C4-2B (cell line): ENCODE measurements around the gene DCLRE1C.

Experiments used
- H3K27ac ChIP-seq: fragments of 450-650 bp; 2 replicates; pipeline ENCODE4 v1.5.1; 2017
- ZFX ChIP-seq: fragments of 450-650 bp; IDR thresholded peaks from 2 replicates; pipeline ENCODE4 v1.6.1; 2017
- TF ChIP-seq, protein P1 (sequence below): fragments of 450-650 bp; conservative IDR thresholded peaks from 2 replicates; pipeline ENCODE4 v1.5.1; 2017; ENCODE audit warnings: mild to moderate bottlenecking

Gene DCLRE1C

DNA sequence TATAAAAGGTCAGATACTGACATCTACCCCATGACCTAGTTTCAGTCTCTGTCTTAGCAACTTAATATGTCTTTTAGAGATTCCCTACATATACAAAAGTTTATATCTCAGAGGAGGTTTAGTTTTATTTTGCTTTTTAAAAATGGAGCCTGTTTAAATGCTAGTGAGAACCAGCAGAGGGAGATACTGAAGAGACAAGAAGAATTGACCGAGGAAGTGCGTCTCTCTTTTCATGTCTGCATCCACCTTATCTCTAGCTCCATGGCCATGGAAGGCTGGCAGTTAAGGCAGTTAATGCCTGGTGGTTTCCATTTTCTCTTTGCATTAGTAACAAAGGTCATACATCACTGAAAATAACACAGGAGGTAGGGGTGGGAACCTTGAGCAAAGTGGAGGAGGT lies 64.6 kb downstream of the DCLRE1C start:
- H3K27ac ChIP-seq, result no peak overlapping the region

DNA sequence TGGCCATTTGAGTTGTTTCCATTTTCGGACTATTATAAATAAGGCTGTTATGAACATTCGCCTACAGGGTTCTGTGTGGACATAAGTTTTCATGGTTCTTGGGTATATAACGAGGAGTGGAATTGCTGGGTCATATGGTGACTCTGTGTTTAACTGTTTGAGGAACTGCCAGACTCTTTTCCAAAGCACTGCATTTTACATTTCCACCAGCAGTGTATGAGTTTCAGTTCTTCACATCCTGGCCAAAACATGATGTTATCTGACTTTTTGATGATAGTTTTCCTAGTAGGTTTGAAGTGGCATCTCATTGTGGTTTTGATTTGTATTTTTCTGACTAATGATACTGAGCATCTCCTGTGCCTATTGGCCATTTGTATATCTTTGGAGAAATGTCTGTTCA lies 69.8 kb downstream of the DCLRE1C start:
- no peak overlapping the region for H3K27ac ChIP-seq
- TF ChIP-seq, protein P1, sequence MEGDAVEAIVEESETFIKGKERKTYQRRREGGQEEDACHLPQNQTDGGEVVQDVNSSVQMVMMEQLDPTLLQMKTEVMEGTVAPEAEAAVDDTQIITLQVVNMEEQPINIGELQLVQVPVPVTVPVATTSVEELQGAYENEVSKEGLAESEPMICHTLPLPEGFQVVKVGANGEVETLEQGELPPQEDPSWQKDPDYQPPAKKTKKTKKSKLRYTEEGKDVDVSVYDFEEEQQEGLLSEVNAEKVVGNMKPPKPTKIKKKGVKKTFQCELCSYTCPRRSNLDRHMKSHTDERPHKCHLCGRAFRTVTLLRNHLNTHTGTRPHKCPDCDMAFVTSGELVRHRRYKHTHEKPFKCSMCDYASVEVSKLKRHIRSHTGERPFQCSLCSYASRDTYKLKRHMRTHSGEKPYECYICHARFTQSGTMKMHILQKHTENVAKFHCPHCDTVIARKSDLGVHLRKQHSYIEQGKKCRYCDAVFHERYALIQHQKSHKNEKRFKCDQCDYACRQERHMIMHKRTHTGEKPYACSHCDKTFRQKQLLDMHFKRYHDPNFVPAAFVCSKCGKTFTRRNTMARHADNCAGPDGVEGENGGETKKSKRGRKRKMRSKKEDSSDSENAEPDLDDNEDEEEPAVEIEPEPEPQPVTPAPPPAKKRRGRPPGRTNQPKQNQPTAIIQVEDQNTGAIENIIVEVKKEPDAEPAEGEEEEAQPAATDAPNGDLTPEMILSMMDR, result no peak
- no peak for TF ChIP-seq ZFX

More for the DNA sequence above, 64.6 kb downstream of the DCLRE1C start:
- no peak for TF ChIP-seq ZFX
- TF ChIP-seq, protein P1, result peak; percentile 29

DNA sequence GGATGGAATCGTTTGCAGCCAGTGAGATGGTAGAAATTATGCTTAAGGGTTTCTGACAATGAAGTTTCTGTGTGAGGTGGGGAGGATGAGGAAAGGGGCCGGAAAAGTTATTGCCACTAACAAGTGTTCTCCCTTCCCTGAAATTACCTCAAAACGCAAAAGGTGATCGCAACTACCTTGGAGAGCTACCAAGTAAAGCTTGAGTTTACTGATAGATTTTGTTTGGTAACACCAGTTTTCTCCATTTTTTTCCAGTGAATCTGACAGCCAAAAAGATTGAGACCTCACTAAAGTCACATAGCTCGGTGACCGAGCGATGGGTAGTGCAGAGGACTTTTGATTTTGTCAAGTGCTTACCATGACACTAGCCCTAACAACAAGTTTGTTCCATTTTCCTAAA lies 73.7 kb downstream of the DCLRE1C start:
- peak overlapping the region; percentile 97; the same call in 1 of the 2 replicates for H3K27ac ChIP-seq
- TF ChIP-seq ZFX, result no peak
- TF ChIP-seq, protein P1, result no peak

DNA sequence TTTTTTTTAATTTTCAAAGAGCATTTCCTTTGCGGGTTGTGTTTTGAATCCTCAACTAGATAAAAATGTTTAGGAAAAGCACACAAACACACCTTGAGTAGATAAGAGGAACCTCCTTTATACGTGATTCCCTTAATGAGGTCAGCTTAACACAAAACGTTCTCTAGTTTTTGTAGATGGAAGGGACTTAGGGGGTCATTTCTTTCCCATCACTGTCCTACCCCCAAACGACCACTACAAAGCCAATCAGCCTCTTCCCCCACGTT lies 74.0 kb downstream of the DCLRE1C start:
- H3K27ac ChIP-seq, result peak overlapping the region; percentile 97
- TF ChIP-seq ZFX, result no peak
- TF ChIP-seq, protein P1, result no peak

DNA sequence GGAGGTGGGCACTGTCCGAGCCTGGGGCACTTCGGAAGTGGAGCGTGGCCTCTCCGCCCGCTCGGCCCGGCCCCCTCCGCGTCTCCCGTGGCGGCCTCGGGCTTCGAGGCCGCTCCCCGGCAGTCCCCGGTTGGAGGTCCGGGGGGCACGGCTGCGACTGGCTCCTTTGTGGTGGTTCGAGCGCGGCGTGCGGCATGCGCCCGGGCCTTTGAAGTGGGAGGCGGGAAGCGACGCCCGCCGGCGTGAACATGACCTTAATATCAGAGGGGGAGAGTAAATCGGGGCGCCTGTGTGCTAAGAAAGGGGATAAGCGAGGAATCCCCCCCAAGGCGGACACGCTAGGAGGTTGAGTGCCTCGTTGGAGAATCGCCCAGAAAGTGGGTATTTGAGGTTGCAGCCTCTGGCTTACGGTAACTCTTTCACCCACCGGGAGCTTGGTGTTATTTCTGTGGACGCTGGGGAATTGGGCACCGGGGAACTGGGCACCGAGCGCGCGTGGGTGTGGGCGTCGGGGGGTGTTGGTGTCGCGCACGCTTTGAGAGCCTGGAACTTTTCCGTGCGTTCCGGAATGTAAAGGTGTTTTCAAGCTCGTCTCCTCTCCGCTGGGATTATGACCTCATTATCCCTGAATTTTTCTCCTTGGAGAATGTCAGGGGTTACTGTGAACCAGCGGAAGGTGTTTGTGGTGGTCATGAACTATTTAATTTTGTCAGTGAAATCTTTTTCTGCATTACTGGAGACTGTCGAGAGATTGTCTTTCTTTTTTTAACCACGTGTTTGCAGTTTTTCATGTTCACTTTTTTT lies 74.6 kb downstream of the DCLRE1C start:
- peak; percentile 86 for TF ChIP-seq ZFX
- TF ChIP-seq, protein P1, result no peak
- peak overlapping the region; percentile 97 for H3K27ac ChIP-seq

DNA sequence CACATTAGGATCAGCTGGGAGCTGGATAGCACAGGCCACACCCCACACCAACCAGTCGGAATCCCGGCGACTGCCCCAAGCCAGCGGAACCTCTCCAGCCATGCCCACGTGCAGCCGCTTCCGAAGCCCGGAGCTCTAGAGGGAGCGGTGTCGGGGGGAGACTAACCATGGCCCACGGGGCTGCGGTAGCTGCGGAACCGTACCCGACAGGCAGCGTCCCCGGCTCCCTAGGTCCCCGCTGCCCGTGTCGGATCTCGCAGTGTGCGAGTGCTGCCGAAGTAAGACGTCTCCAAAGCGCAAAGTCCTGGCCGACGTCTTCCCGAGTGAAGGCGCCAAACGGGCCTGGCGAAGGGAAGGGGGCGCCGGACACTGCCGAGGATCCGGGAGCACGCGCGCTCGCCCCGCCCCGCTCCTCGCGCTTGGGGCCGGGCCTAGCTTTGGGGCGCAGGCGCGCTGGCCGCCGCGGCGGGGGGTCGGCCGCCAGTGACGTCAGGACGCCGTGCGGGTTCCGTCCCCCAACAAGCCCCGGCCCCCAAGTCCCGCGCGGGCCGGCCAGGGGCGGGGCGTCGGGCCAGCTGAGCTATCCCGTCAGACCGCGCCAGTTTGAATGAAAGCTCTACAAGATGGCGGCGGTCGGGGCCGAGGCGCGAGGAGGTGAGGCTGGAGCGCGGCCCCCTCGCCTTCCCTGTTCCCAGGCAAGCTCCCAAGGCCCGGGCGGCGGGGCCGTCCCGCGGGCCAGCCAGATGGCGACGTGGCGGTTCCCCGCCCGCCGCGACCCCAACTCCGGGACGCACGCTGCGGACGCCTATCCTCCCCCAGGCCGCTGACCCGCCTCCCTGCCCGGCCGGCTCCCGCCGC lies 75.4 kb downstream of the DCLRE1C start, which contains the start of gene SUV39H2:
TSS of gene SUV39H2 (plus strand) at position 601 of the 858 bp plus-strand sequence. CDS start at position 624, 23 bp downstream.
- peak within 1 kb of the TSS; percentile 97 for H3K27ac ChIP-seq
- TF ChIP-seq ZFX, result no peak
- TF ChIP-seq, protein P1, result no peak

DNA sequence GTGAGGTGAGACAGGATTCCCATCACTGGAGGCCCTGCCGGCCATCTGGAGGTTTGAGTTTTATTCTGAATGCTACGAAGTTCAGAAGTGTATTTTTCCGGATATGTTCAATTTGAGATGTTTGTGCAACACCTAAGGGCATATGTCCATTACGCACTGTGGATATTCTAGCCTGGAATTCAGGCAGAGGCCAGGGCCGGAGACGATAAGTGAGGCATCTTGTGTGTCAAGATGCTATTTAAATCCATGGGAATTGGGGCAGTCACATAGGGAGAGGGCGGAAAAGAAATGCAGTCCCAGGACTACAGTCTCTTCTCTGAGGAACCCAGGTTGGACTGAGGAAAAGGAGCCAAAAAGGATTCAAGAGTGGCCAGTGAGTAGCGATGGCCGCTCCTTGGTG lies 77.1 kb downstream of the DCLRE1C start:
- no peak for TF ChIP-seq ZFX
- TF ChIP-seq, protein P1, result no peak
- no peak overlapping the region for H3K27ac ChIP-seq
